ENCODE measurements around the gene CRYBG2.

Gene CRYBG2

DNA sequence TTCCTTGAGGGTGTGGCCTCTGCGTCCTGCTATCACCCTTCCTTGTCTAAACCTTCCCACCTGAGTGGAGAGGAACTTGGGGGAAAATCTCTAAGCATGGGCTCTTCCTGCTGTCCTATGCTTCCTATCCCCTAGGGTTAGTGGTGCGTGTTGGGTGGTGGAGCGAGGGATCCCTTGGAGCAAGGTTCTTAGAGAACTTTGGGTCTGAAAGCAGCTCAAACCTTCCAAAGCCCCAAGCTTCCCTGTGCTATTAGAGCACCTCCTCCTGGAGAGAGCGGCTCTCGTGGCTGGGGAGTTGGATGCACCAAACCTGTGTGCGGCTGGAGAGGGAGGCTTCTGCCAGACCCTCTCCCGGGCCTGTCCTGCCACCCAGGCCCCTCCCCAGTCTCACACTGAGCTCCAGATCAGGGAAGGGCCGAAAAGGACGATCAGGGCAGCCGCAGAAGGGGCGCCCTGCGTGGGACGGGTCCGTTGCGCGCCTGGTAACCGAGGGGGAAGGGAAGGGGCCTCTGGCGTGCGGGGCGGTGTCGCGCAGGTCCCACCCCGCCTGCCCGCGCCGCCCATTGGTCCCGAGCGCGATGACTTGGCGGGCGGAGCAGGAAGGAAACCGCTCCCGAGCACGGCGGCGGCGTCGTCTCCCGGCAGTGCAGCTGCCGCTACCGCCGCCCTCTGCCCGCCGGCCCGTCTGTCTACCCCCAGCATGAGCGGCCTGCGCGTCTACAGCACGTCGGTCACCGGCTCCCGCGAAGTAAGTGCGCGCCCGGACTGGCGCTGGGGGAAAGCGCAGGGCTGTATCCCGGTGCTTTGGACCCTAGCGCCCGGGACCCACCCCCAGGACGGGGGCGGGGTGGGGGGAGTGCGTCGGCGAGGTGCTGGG is 74.2 kb downstream of the CRYBG2 start, which contains the start of gene SH3BGRL3:
Gene SH3BGRL3, plus strand, starts transcription at position 631 of the 877 bp plus-strand sequence. Its CDS starts 70 bp downstream, at position 701.
- peak; percentile 92 for DNase-seq

- no peak for DNase-seq
Measured at GRCh38 chr1:26278724-26279455, 75.0 kb downstream of the CRYBG2 start.

DNA sequence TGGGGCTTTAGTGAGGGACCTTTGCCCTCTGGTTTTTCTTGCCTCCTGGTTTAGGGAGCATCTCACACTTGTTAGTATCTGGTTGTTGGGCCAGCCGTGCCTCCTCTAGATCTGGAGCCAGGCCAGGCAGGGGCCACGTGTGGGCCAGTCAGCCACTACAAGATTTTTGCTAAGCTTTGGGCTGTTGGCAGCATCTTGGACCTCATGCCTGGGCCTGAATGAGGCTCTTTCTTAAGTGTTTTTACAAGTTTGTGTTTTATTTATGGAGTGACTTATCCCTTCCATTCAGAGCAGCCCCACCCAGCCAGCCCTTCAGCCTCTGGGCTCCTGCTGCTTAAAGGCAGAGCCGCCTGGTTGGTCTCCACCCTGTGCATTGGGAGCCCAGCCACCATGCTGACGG is 75.6 kb downstream of the CRYBG2 start:
- DNase-seq, result no peak

GRCh38 chr1:26277719-26278118 is 76.2 kb downstream of the CRYBG2 start:
- DNase-seq, result no peak

DNA sequence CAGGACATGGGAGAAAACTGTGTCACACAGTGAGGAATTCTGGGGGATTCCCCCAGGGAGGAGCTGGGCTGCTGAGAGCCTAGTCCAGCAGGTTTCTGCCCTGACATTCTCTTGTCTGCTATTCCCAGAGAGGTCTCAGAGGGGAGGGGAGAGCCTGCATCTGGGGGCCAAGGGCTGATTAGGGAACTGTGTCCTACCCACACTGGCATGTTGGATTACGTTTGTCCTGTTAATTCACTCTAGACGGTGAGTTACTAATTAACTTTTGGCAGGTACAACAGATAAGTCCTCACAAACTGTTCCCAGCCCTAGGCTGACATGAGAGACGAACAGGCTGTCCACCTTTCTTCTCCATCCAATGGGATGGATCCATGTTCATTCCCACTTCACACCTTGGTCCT is 76.7 kb downstream of the CRYBG2 start:
- DNase-seq, result no peak

GRCh38 chr1:26276432-26276838 is 77.5 kb downstream of the CRYBG2 start:
- DNase-seq, result no peak

- peak; percentile 87 for DNase-seq
Measured at GRCh38 chr1:26275580-26276431, 78.1 kb downstream of the CRYBG2 start.

- DNase-seq, result peak; percentile 41
Measured at GRCh38 chr1:26274801-26275425, 79.0 kb downstream of the CRYBG2 start.

All from femur (tissue), 1 donor.